Hepatocyte (in vitro differentiated cells): ENCODE data around the gene CLIC3. TPM values are rescaled to one million over a fixed set of nuclear protein-coding genes. Genes with fewer than 3 reads are reported as not detected.

ENCODE experiments used
- DNase-seq: peaks from one replicate; pipeline ENCODE4 v3.0.0-alpha.2; 2016; ENCODE audit warnings: low spot score
- H2AFZ ChIP-seq: fragments of 200-600 bp; sonication (generic); 2 replicates; pipeline ENCODE4 v1.6.0; 2016; ENCODE audit warnings: antibody characterized with exemption, mild to moderate bottlenecking
- H3K27ac ChIP-seq: fragments of 200-600 bp; sonication (generic); 2 replicates; pipeline ENCODE4 v1.5.1; 2016; ENCODE audit warnings: mild to moderate bottlenecking
- H3K27me3 ChIP-seq: fragments of 200-600 bp; sonication (generic); 2 replicates; pipeline ENCODE4 v1.6.1; 2016
- H3K36me3 ChIP-seq: fragments of 200-600 bp; sonication (generic); replicated peaks from 2 replicates; pipeline ENCODE4 v1.5.1; 2016; ENCODE audit warnings: low read depth; ENCODE audit not compliant: insufficient read depth
- H3K4me1 ChIP-seq: fragments of 200-600 bp; sonication (generic); 2 replicates; pipeline ENCODE4 v1.5.1; 2016; ENCODE audit warnings: mild to moderate bottlenecking, moderate library complexity; ENCODE audit not compliant: insufficient read depth
- H3K4me2 ChIP-seq: fragments of 200-600 bp; sonication (generic); 2 replicates; pipeline ENCODE4 v1.6.0; 2016
- H3K4me3 ChIP-seq: fragments of 200-600 bp; sonication (generic); 2 replicates; pipeline ENCODE4 v1.5.1; 2016; ENCODE audit warnings: mild to moderate bottlenecking
- H3K79me2 ChIP-seq: fragments of 200-600 bp; sonication (generic); 2 replicates; pipeline ENCODE4 v1.6.0; 2017; ENCODE audit warnings: mild to moderate bottlenecking
- H3K9me2 ChIP-seq: fragments of 200-600 bp; sonication (generic); replicated peaks from 2 replicates; pipeline ENCODE4 v1.6.0; 2017; ENCODE audit warnings: mild to moderate bottlenecking; ENCODE audit not compliant: insufficient read depth
- H3K9me3 ChIP-seq: fragments of 200-600 bp; sonication (generic); 2 replicates; pipeline ENCODE4 v1.5.1; 2016; ENCODE audit warnings: low read depth, mild to moderate bottlenecking
- H4K20me1 ChIP-seq: fragments of 200-600 bp; sonication (generic); 2 replicates; pipeline ENCODE4 v1.6.0; 2016; ENCODE audit warnings: mild to moderate bottlenecking; ENCODE audit not compliant: insufficient read depth, poor library complexity, severe bottlenecking
- CTCF ChIP-seq: fragments of 200-600 bp; sonication (generic); IDR thresholded peaks from 2 replicates; pipeline ENCODE4 v1.5.1; 2016; ENCODE audit warnings: antibody characterized with exemption, mild to moderate bottlenecking; ENCODE audit not compliant: poor library complexity
- EZH2 ChIP-seq: fragments of 200-600 bp; sonication (generic); IDR thresholded peaks from 2 replicates; pipeline ENCODE4 v1.6.1; 2016; ENCODE audit warnings: antibody characterized with exemption, mild to moderate bottlenecking, borderline replicate concordance
- EZH2phosphoT487 ChIP-seq: fragments of 200-600 bp; sonication (generic); IDR thresholded peaks from one replicate; pipeline ENCODE4 v1.6.1; 2018; ENCODE audit warnings: antibody characterized with exemption, mild to moderate bottlenecking, low read depth, moderate library complexity; ENCODE audit not compliant: unreplicated experiment, severe bottlenecking
- WGBS: methylation state at CpG from one replicate; pipeline ENCODE4 v1.1.6; 2016; ENCODE audit warnings: low lambda C conversion rate; ENCODE audit errors: missing lambda C conversion rate; 5-methylcytosine and 5-hydroxymethylcytosine counted together
- polyA plus RNA-seq: library from polyadenylated mRNA; unstranded; fragments of >200 nt; fragmentation: Nextera tagmentation; extraction: Ambion mirVana; gene quantifications from 2 replicates; pipeline ENCODE4 v1.2.1, GENCODE V29; 2016
- total RNA-seq: library from RNA; depleted of rRNA; stranded (reverse); fragments of >200 nt; gene quantifications from 2 replicates; pipeline ENCODE4 v1.2.3, GENCODE V29; 2014

CLIC3 gene
- total and polyA plus RNA-seq, 2 experiments from 2014 or later: 6.6 to 45.0 TPM

DNA sequence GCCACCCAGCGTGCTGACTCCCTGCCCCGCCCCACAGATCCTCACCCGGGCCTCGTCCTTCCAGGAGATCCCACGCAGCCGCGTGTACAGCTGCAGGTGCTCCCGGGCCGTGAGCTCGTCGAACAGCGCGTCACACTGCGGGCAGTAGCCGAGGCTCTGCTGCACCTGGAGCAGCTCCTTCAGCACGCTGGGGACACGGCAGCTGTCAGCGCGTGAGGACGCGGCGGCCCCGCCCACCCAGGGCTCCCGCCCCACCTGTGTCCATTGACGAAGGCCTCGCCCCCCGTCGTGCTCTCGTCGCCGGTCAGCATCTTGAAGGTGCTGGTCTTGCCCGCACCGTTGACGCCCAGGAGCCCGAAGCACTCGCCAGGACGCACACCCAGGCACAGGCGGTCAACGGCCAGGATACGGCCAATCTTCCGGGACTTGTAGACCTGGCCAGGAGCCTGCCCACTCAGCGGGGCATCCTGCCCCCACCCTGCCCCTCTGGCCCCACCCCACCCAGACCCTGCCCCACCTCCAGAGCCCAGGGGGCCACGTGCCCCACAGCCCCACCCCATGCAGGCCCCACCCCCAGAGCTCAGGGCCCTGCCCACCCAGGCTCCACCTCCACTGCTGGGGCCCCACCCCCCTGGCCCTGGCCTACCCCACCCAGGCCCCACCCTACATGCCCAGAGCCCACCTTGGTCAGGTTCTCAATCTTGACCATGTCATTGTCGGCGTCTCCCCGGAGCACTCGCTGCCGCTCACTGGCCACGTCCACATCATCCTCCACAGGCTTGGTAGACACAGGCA lies 13.8 kb upstream of the CLIC3 start:
- no peaks in the 10 kb centered on the region for H3K4me1 ChIP-seq
- H4K20me1 ChIP-seq: no peaks in the 10 kb centered on the region
- no peaks in the 10 kb centered on the region for H3K27me3 ChIP-seq
- TF ChIP-seq EZH2phosphoT487: no peak
- no peak for TF ChIP-seq CTCF
- TF ChIP-seq EZH2: no peak
- no peak overlapping the region for H2AFZ ChIP-seq
- 94% methylated on average over 35 of the region's 49 CpGs for WGBS
- no peak overlapping the region for H3K27ac ChIP-seq
- DNase-seq: no peak
- H3K36me3 ChIP-seq: no peaks in the 10 kb centered on the region
- H3K4me3 ChIP-seq: no peak overlapping the region
- H3K9me2 ChIP-seq: no peaks in the 10 kb centered on the region
- H3K9me3 ChIP-seq: no peaks in the 10 kb centered on the region
- no peak overlapping the region for H3K4me2 ChIP-seq
- H3K79me2 ChIP-seq: no peaks in the 10 kb centered on the region

- Histone ChIP-seq H3K4me1 (no peaks in the 10 kb centered on the region), H3K9me2 (no peaks in the 10 kb centered on the region), H4K20me1 (no peaks in the 10 kb centered on the region), H3K4me3 (no peak overlapping the region), H3K36me3 (no peaks in the 10 kb centered on the region), H3K79me2 (no peaks in the 10 kb centered on the region), H3K27me3 (no peaks in the 10 kb centered on the region), H3K27ac (no peak overlapping the region), H3K9me3 (no peaks in the 10 kb centered on the region), H3K4me2 (no peak overlapping the region), H2AFZ (no peak overlapping the region)
- WGBS: 97% methylated on average over 12 of the region's 18 CpGs
- TF ChIP-seq EZH2 (no peak), CTCF (no peak), EZH2phosphoT487 (no peak)
- no peak for DNase-seq
Measured at GRCh38 chr9:137009217-137009616, 12.8 kb upstream of the CLIC3 start.

GRCh38 chr9:137008312-137008711 lies 11.9 kb upstream of the CLIC3 start:
- Histone ChIP-seq H3K79me2 (no peaks in the 10 kb centered on the region), H3K4me3 (no peak overlapping the region), H3K9me2 (no peaks in the 10 kb centered on the region), H3K27ac (no peak overlapping the region), H3K9me3 (no peaks in the 10 kb centered on the region), H3K4me1 (no peaks in the 10 kb centered on the region), H3K27me3 (no peaks in the 10 kb centered on the region), H2AFZ (no peak overlapping the region), H3K36me3 (no peaks in the 10 kb centered on the region), H3K4me2 (no peak overlapping the region), H4K20me1 (no peaks in the 10 kb centered on the region)
- 89% methylated on average over 20 of the region's 22 CpGs for WGBS
- no peak for DNase-seq
- TF ChIP-seq EZH2: no peak
- TF ChIP-seq EZH2phosphoT487: no peak
- no peak for TF ChIP-seq CTCF
